Panc1 (cell line): ENCODE measurements around the gene MPPE1. TPM values are rescaled to one million over a fixed set of nuclear protein-coding genes. Genes with fewer than 3 reads are reported as not detected.
"Not testable (repeated sequence)": the region's sequence is repeated elsewhere in the genome, so short reads cannot be mapped to it uniquely, and the experiment has no call there.

Experiments
- ATAC-seq: fragments of 200-7000 bp; cut with Tn5 transposase; 2 replicates; pipeline ENCODE4 v1.9.1; 2020; ENCODE audit warnings: mild to moderate bottlenecking, moderate library complexity
- BruUV-seq: library from RNA; stranded (reverse); fragments of 400-500 nt; replicated peaks from 2 replicates; lab custom pipeline; 2021; lab: Mats Ljungman, UMichigan
- CTCF ChIA-PET: fragments of 300-600 bp; sonication (Branson Sonifier 250); formaldehyde crosslinking; loops from one replicate; lab custom pipeline; 2022; ENCODE audit warnings: antibody characterized with exemption; lab: Charles Lee
- POLR2A ChIA-PET: fragments of 300-600 bp; sonication (Branson Sonifier 250); formaldehyde crosslinking; loops from one replicate; lab custom pipeline; 2022; ENCODE audit warnings: antibody characterized with exemption; lab: Charles Lee
- DNase-seq: peaks from one replicate; pipeline ENCODE4 v3.0.0-alpha.2; 2010; ENCODE audit warnings: low read depth, low spot score
- H3K27ac ChIP-seq: 2 replicates; pipeline ENCODE4 v1.5.1; 2011; ENCODE audit warnings: mild to moderate bottlenecking, low read length, inconsistent platforms
- H3K27me3 ChIP-seq: fragments of 200-500 bp; sonication (Bioruptor generic); 2 replicates; pipeline ENCODE4 v1.6.0; 2014; ENCODE audit warnings: low read length, inconsistent platforms; ENCODE audit not compliant: control insufficient read depth, insufficient read depth
- H3K36me3 ChIP-seq: fragments of 200-500 bp; sonication (Bioruptor generic); 2 replicates; pipeline ENCODE4 v1.5.1; 2014; ENCODE audit warnings: inconsistent platforms, mild to moderate bottlenecking, low read length, moderate library complexity; ENCODE audit not compliant: control insufficient read depth, insufficient read depth
- H3K4me1 ChIP-seq: 2 replicates; pipeline ENCODE4 v1.5.1; 2011; ENCODE audit warnings: inconsistent platforms, mild to moderate bottlenecking, low read length, moderate library complexity; ENCODE audit not compliant: control insufficient read depth, insufficient read depth
- H3K4me3 ChIP-seq, 2 experiments: 2 replicates each; pipeline ENCODE4 v1.5.1; 2011 to 2012; ENCODE audit warnings: low read depth in 2 of 2, low read length in 2 of 2, mild to moderate bottlenecking in 2 of 2, inconsistent platforms in 1 of 2, moderate library complexity in 1 of 2
- H3K9me3 ChIP-seq: fragments of 200-500 bp; sonication (Bioruptor generic); 2 replicates; pipeline ENCODE4 v1.5.1; 2014; ENCODE audit warnings: low read depth, mild to moderate bottlenecking, inconsistent platforms, low read length, moderate library complexity; ENCODE audit not compliant: control insufficient read depth, insufficient read depth
- POLR2AphosphoS5 ChIP-seq: IDR thresholded peaks from 2 replicates; pipeline ENCODE4 v1.6.1; 2012; ENCODE audit warnings: mild to moderate bottlenecking, low read depth, low read length, moderate library complexity
- SIN3A ChIP-seq: IDR thresholded peaks from 2 replicates; pipeline ENCODE4 v1.6.1; 2012; ENCODE audit warnings: low read depth, mild to moderate bottlenecking, low read length, moderate library complexity, borderline replicate concordance; ENCODE audit not compliant: insufficient read depth
- TCF7L2 ChIP-seq: IDR thresholded peaks from 2 replicates; pipeline ENCODE4 v1.6.1; 2011; ENCODE audit warnings: mild to moderate bottlenecking, low read depth, low read length, inconsistent platforms
- in situ Hi-C: cut with HindIII; loops from 2 replicates; pipeline ENCODE4 v1.10.0; 2016; ENCODE audit warnings: low sequenced_read_pairs, low pct_unique_long_range_greater_than_20kb
- intact Hi-C: fragments of 100-400 bp; cut with micrococcal nuclease; formaldehyde crosslinking; loops from one replicate; pipeline ENCODE4 v1.10.0; 2022; ENCODE audit not compliant: unreplicated experiment
- total RNA-seq: library from RNA; stranded (reverse); gene quantifications from one replicate; pipeline ENCODE4 v1.2.1, GENCODE V29; 2021; ENCODE audit not compliant: unreplicated experiment
- TF ChIP-seq, protein P1 (sequence below): fragments of 450-650 bp; IDR thresholded peaks from 2 replicates; pipeline ENCODE4 v1.5.1; 2017; ENCODE audit warnings: mild to moderate bottlenecking

The MPPE1 gene
- total RNA-seq, 1 experiment from 2014 or later: 37.1 TPM

- H3K36me3 ChIP-seq, ATAC-seq, BruUV-seq, H3K27me3 ChIP-seq, intact Hi-C loops, DNase-seq, H3K4me3 ChIP-seq, CTCF ChIA-PET, in situ Hi-C loops, H3K9me3 ChIP-seq, H3K27ac ChIP-seq, POLR2A ChIA-PET: not testable (repeated sequence)
- H3K4me1 ChIP-seq: peaks cover 26% of the 10 kb centered on the region
Observed at GRCh38 chr18:11854554-11854953, 53.6 kb downstream of the MPPE1 start.

GRCh38 chr18:11851806-11852337, 56.2 kb downstream of the MPPE1 start:
- Histone ChIP-seq H3K27ac (peak overlapping the region; percentile 87), H3K4me3 (peak overlapping the region; percentile 80 to 100), H3K4me1 (peaks cover 16% of the 10 kb centered on the region), H3K36me3 (peaks cover 3% of the 10 kb centered on the region; the same call in 1 of the 2 replicates), H3K9me3 (no peaks in the 10 kb centered on the region), H3K27me3 (no peaks in the 10 kb centered on the region)
- CTCF ChIA-PET: no interaction called here
- TSS peak; percentile 96 for BruUV-seq
- peak; percentile 40 for ATAC-seq
- in situ Hi-C loops (no loop called here), intact Hi-C loops (no loop called here)
- POLR2A ChIA-PET: no interaction called here
- TF ChIP-seq SIN3A: no peak
- TF ChIP-seq, protein P1, sequence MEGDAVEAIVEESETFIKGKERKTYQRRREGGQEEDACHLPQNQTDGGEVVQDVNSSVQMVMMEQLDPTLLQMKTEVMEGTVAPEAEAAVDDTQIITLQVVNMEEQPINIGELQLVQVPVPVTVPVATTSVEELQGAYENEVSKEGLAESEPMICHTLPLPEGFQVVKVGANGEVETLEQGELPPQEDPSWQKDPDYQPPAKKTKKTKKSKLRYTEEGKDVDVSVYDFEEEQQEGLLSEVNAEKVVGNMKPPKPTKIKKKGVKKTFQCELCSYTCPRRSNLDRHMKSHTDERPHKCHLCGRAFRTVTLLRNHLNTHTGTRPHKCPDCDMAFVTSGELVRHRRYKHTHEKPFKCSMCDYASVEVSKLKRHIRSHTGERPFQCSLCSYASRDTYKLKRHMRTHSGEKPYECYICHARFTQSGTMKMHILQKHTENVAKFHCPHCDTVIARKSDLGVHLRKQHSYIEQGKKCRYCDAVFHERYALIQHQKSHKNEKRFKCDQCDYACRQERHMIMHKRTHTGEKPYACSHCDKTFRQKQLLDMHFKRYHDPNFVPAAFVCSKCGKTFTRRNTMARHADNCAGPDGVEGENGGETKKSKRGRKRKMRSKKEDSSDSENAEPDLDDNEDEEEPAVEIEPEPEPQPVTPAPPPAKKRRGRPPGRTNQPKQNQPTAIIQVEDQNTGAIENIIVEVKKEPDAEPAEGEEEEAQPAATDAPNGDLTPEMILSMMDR: no peak
- DNase-seq: no peak

- peaks cover 3% of the 10 kb centered on the region; the same call in 1 of the 2 replicates for H3K36me3 ChIP-seq
- no peak for TF ChIP-seq TCF7L2
- TF ChIP-seq POLR2AphosphoS5: peak; percentile 89
- TF ChIP-seq, protein P1: no peak
- peak; percentile 98; the same call in 1 of the 2 replicates for TF ChIP-seq SIN3A
- peak within 1 kb of the TSS; percentile 87 for H3K27ac ChIP-seq
- H3K4me1 ChIP-seq: peaks cover 12% of the 10 kb centered on the region
- DNase-seq: no peak
- in situ Hi-C loops (no loop called here), intact Hi-C loops (no loop called here)
- ATAC-seq: peak; percentile 98
- BruUV-seq: no TSS peak
- H3K4me3 ChIP-seq: peak within 1 kb of the TSS; percentile 80 to 100
- no peaks in the 10 kb centered on the region for H3K9me3 ChIP-seq
- CTCF ChIA-PET: no interaction called here
- no peaks in the 10 kb centered on the region for H3K27me3 ChIP-seq
- POLR2A ChIA-PET: no interaction called here
Observed at GRCh38 chr18:11851146-11851805, 56.8 kb downstream of the MPPE1 start, which contains the start of gene CHMP1B. CHMP1B (plus strand) TSS chr18:11851413; CDS start chr18:11851512, 99 bp downstream.
